ENCODE measurements around the gene ERN1.

- no peak for TF ChIP-seq CTCF (IDR thresholded peaks at IDR 0.05; ENCODE audit: low read length)
- no peak for TF ChIP-seq EZH2phosphoT487 (IDR thresholded peaks at IDR 0.05; ENCODE audit: low read length)
Measured at GRCh38 chr17:63998721-63999679, 130.9 kb downstream of the ERN1 start.
